ENCODE measurements around the gene RAD54L2. TPM values are rescaled to one million over a fixed set of nuclear protein-coding genes. Genes with fewer than 3 reads are reported as not detected.

Gene RAD54L2
- total and polyA plus RNA-seq, 2 of the 8 experiments (the other 6 are each of a cell fraction or from before 2014, with no cell fraction given): 8.2 to 35.2 TPM

DNA sequence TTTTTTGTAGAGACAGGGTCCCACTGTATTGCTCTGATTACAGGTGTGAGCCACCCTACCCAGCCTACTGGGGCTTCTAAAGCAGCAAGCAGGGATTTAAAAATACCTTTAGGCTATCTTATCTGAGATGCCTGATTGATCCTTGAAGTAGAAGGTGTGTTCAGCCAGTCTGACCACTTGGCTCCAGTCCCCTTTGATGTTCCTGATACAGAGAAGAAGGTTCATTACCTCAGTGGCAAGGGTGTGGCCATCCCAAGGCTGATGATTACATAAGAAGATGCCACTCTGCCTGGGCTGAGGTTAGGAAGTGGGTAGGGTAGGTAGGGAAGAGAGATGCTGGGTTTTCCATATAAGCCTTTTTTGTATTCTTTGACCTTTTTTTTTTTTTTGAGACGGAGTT lies 27.5 kb upstream of the RAD54L2 start (continued):
- no peak for TF ChIP-seq SP1 (IDR thresholded peaks at IDR 0.05; ENCODE audit: low read depth, low read length)
